HuH-7.5 (cell line): Measurements from ENCODE around the gene TWIST2.

Source experiments
- DNase-seq: peaks from one replicate; pipeline ENCODE4 v3.0.0; 2011; ENCODE audit warnings: low spot score

The TWIST2 gene

GRCh38 chr2:238873381-238873801, 25.5 kb downstream of the TWIST2 start:
- no peak for DNase-seq

- DNase-seq: no peak
These were observed 26.0 kb downstream of the TWIST2 start for GRCh38 chr2:238873841-238874240.

GRCh38 chr2:238874330-238875050, 26.6 kb downstream of the TWIST2 start:
- no peak for DNase-seq

GRCh38 chr2:238875101-238875470, 27.2 kb downstream of the TWIST2 start:
- no peak for DNase-seq

GRCh38 chr2:238875471-238876231, 27.8 kb downstream of the TWIST2 start:
- no peak for DNase-seq

GRCh38 chr2:238876232-238876630, 28.3 kb downstream of the TWIST2 start:
- DNase-seq: no peak

GRCh38 chr2:238878051-238878735, 30.3 kb downstream of the TWIST2 start:
- no peak for DNase-seq

GRCh38 chr2:238879043-238879442, 31.2 kb downstream of the TWIST2 start:
- DNase-seq: no peak

- DNase-seq: no peak
These were observed 31.9 kb downstream of the TWIST2 start for GRCh38 chr2:238879621-238880377.

- no peak for DNase-seq
These were observed 33.6 kb downstream of the TWIST2 start for GRCh38 chr2:238881353-238882081.

- DNase-seq: no peak
These were observed 34.3 kb downstream of the TWIST2 start for GRCh38 chr2:238882082-238882755.

- no peak for DNase-seq
These were observed 35.6 kb downstream of the TWIST2 start for GRCh38 chr2:238883421-238883901.

GRCh38 chr2:238884122-238884811, 36.4 kb downstream of the TWIST2 start:
- DNase-seq: no peak

GRCh38 chr2:238884812-238885408, 37.0 kb downstream of the TWIST2 start:
- DNase-seq: no peak

- DNase-seq: no peak
These were observed 38.7 kb downstream of the TWIST2 start for GRCh38 chr2:238886453-238887094.

- DNase-seq: no peak
These were observed 39.7 kb downstream of the TWIST2 start for GRCh38 chr2:238887616-238888015.

GRCh38 chr2:238888781-238889180, 40.9 kb downstream of the TWIST2 start:
- no peak for DNase-seq

- DNase-seq: no peak
These were observed 42.2 kb downstream of the TWIST2 start for GRCh38 chr2:238890131-238890530.
